ENCODE results near the gene HRH2.

Gene HRH2

DNA sequence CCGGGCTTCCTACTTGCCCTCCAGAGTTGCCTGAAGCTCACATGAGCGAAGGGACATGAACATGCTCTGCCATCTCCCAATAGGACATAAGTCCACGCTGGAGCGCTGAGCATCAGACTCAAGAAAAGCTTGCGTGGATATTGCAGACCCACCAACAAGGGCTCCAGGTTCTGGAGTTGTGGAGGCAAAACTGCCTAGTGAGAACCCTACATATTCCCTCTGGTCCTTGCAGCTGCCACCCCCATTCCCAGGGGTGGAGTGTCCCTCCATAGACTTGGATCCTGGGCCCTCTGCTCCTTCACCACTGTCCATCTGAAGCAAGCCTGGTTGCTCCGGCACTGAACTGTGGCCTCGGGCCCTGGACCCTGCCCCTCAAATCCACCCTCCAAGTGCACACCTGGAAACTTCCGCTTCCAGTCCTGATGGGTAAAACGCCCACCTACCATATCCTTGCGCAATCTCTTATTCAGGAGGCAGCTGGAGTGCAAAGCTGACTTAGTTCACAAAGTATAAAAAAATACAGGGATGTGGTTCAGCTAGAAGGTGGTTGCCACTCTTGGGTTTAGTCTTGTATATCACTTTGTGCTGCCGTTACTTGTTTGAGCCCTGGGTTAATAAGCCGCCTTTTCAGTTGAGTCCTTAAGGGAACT lies 28.0 kb downstream of the HRH2 start:
- no peaks in the 10 kb centered on the region for H3K27me3 ChIP-seq (ENCODE audit: insufficient read depth, poor library complexity, severe bottlenecking)
- TF ChIP-seq POLR2AphosphoS5 (IDR thresholded peaks at IDR 0.05; ENCODE audit: low read depth) (no peak), GABPA (IDR thresholded peaks at IDR 0.05; ENCODE audit: low read depth) (no peak), CTCF (IDR thresholded peaks at IDR 0.05; ENCODE audit: insufficient read depth, low read length) (no peak), SPI1 (IDR thresholded peaks at IDR 0.05; ENCODE audit: borderline replicate concordance, low read depth) (no peak)
- TF ChIP-seq, protein P1, sequence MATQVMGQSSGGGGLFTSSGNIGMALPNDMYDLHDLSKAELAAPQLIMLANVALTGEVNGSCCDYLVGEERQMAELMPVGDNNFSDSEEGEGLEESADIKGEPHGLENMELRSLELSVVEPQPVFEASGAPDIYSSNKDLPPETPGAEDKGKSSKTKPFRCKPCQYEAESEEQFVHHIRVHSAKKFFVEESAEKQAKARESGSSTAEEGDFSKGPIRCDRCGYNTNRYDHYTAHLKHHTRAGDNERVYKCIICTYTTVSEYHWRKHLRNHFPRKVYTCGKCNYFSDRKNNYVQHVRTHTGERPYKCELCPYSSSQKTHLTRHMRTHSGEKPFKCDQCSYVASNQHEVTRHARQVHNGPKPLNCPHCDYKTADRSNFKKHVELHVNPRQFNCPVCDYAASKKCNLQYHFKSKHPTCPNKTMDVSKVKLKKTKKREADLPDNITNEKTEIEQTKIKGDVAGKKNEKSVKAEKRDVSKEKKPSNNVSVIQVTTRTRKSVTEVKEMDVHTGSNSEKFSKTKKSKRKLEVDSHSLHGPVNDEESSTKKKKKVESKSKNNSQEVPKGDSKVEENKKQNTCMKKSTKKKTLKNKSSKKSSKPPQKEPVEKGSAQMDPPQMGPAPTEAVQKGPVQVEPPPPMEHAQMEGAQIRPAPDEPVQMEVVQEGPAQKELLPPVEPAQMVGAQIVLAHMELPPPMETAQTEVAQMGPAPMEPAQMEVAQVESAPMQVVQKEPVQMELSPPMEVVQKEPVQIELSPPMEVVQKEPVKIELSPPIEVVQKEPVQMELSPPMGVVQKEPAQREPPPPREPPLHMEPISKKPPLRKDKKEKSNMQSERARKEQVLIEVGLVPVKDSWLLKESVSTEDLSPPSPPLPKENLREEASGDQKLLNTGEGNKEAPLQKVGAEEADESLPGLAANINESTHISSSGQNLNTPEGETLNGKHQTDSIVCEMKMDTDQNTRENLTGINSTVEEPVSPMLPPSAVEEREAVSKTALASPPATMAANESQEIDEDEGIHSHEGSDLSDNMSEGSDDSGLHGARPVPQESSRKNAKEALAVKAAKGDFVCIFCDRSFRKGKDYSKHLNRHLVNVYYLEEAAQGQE (IDR thresholded peaks at IDR 0.05; ENCODE audit: insufficient replicate concordance, low read depth), result no peak
- H3K4me3 ChIP-seq (replicated peaks; ENCODE audit: insufficient read depth, low read length), result no peak overlapping the region
- H3K27ac ChIP-seq (replicated peaks), result no peak overlapping the region
- no peak for DNase-seq (ENCODE audit: low read depth in 1 of 2, low spot score in 1 of 2)

DNA sequence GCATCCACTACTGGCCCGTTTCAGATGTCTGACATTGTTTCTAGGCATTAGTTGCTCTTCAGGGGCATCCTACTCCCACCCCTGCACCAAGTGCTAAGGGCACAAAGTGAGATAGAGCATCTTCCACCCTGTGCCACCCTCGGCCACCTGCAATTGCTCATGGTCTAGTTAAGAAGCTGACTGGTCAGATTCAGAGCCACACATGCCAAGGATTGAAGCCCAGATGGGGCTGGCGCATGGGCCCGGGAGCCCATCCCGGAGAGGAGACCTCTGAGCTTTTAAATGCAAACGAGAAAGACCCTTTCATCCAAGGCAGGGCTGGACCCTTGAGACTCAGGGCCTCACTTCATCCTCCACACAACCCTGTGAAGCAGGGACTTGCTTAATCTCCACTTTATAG lies 28.5 kb downstream of the HRH2 start:
- TF ChIP-seq POLR2AphosphoS5 (IDR thresholded peaks at IDR 0.05; ENCODE audit: low read depth), result no peak
- no peak for TF ChIP-seq CTCF (IDR thresholded peaks at IDR 0.05; ENCODE audit: insufficient read depth, low read length)
- TF ChIP-seq, protein P1 (IDR thresholded peaks at IDR 0.05; ENCODE audit: insufficient replicate concordance, low read depth), result no peak
- TF ChIP-seq SPI1 (IDR thresholded peaks at IDR 0.05; ENCODE audit: borderline replicate concordance, low read depth), result no peak
- no peak for TF ChIP-seq GABPA (IDR thresholded peaks at IDR 0.05; ENCODE audit: low read depth)
- H3K27me3 ChIP-seq (ENCODE audit: insufficient read depth, poor library complexity, severe bottlenecking), result no peaks in the 10 kb centered on the region
- H3K27ac ChIP-seq (replicated peaks), result no peak overlapping the region
- H3K4me3 ChIP-seq (replicated peaks; ENCODE audit: insufficient read depth, low read length), result no peak overlapping the region
- DNase-seq (ENCODE audit: low read depth in 1 of 2, low spot score in 1 of 2), result no peak

GRCh38 chr5:175686826-175687225 lies 29.0 kb downstream of the HRH2 start:
- no peak overlapping the region for H3K4me3 ChIP-seq (replicated peaks; ENCODE audit: insufficient read depth, low read length)
- TF ChIP-seq, protein P1 (IDR thresholded peaks at IDR 0.05; ENCODE audit: insufficient replicate concordance, low read depth), result no peak
- TF ChIP-seq CTCF (IDR thresholded peaks at IDR 0.05; ENCODE audit: insufficient read depth, low read length) (no peak), POLR2AphosphoS5 (IDR thresholded peaks at IDR 0.05; ENCODE audit: low read depth) (no peak), SPI1 (IDR thresholded peaks at IDR 0.05; ENCODE audit: borderline replicate concordance, low read depth) (no peak), GABPA (IDR thresholded peaks at IDR 0.05; ENCODE audit: low read depth) (no peak)
- DNase-seq (ENCODE audit: low read depth in 1 of 2, low spot score in 1 of 2), result no peak
- H3K27me3 ChIP-seq (ENCODE audit: insufficient read depth, poor library complexity, severe bottlenecking), result no peaks in the 10 kb centered on the region
- no peak overlapping the region for H3K27ac ChIP-seq (replicated peaks)

Measured in HL-60 (cell line).